Activated naive CD8-positive, alpha-beta T cell treated with anti-CD3 and anti-CD28 coated beads for 36 hours (primary cell): ENCODE data around the gene ZNF124. TPM values are rescaled to one million over a fixed set of nuclear protein-coding genes. Genes with fewer than 3 reads are reported as not detected.
"Not testable (repeated sequence)": the region's sequence is repeated elsewhere in the genome, so short reads cannot be mapped to it uniquely, and the experiment has no call there.

ENCODE experiments used
- DNase-seq: peaks from one replicate; pipeline ENCODE4 v3.0.0; 2021
- H3K27ac Mint-ChIP-seq: one replicate; pipeline ENCODE4 v1.8.0; 2022; ENCODE audit warnings: mild to moderate bottlenecking, moderate library complexity, mixed read lengths
- H3K27me3 Mint-ChIP-seq: one replicate; pipeline ENCODE4 v1.8.0; 2022; ENCODE audit warnings: mild to moderate bottlenecking, mixed read lengths
- H3K36me3 Mint-ChIP-seq: one replicate; pipeline ENCODE4 v1.8.0; 2021; ENCODE audit warnings: mild to moderate bottlenecking, mixed read lengths
- H3K4me1 Mint-ChIP-seq: one replicate; pipeline ENCODE4 v1.8.0; 2021; ENCODE audit warnings: mixed read lengths
- H3K4me3 Mint-ChIP-seq: one replicate; pipeline ENCODE4 v1.8.0; 2022; ENCODE audit warnings: mild to moderate bottlenecking, moderate library complexity, mixed read lengths
- H3K9me3 Mint-ChIP-seq: one replicate; pipeline ENCODE4 v1.8.0; 2022; ENCODE audit warnings: mixed read lengths
- total RNA-seq, 2 experiments: library from RNA; stranded (reverse); gene quantifications; one replicate each; pipeline ENCODE4 v1.2.3, GENCODE V29; 2021

The ZNF124 gene
- total RNA-seq, 2 experiments from 2014 or later: 20.7 to 21.5 TPM

GRCh38 chr1:247131236-247131635 lies 40.6 kb downstream of the ZNF124 start:
- no peak for DNase-seq
- Mint-ChIP-seq H3K9me3 (peaks cover 44% of the 10 kb centered on the region), H3K27me3 (peaks cover 2% of the 10 kb centered on the region), H3K36me3 (peaks cover 71% of the 10 kb centered on the region), H3K4me3 (no peak overlapping the region), H3K4me1 (peaks cover 5% of the 10 kb centered on the region), H3K27ac (no peak overlapping the region)

DNA sequence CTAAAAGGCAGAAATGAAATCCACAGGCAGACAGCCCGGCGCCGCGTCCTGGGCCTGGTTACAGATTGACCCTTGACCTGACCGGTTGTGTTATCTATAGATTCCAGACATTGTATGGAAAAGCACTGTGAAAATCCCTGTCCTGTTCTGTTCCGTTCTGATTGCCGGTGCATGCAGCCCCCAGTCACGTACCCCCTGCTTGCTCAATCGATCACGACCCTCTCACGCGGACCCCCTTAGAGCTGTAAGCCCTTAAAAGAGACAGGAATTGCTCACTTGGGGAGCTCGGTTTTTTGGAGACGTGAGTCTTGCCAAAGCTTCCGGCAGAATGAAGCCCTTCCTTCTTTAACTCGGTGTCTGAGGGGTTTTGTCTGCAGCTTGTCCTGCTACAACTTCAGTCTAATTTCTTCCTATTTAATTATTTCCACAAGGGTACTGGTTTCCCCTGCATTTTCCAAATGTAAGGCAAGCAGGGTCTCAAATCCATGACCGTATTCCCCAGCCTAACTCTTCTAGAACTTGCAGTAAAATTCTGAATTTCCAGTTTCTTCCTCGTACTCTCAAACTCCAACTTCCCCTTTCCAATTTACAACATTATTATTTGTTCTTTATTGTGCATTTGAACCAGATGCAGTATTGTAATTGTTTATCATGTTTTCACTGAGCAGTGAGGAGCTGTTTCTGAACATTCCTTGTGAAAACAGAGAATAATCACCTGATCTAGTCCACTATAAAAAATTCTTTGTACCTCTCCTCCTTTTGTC lies 44.1 kb downstream of the ZNF124 start:
- not testable (repeated sequence) for H3K27me3 Mint-ChIP-seq, H3K4me1 Mint-ChIP-seq, DNase-seq
- peak overlapping the region; percentile 77 for H3K27ac Mint-ChIP-seq
- H3K9me3 Mint-ChIP-seq: peaks cover 16% of the 10 kb centered on the region
- peaks cover 46% of the 10 kb centered on the region for H3K36me3 Mint-ChIP-seq
- H3K4me3 Mint-ChIP-seq: peak overlapping the region; percentile 92

- H3K4me1 Mint-ChIP-seq, DNase-seq, H3K4me3 Mint-ChIP-seq, H3K27me3 Mint-ChIP-seq, H3K27ac Mint-ChIP-seq: not testable (repeated sequence)
- Mint-ChIP-seq H3K36me3 (peaks cover 35% of the 10 kb centered on the region), H3K9me3 (peaks cover 10% of the 10 kb centered on the region)
Observed at GRCh38 chr1:247126601-247127000, 45.2 kb downstream of the ZNF124 start.

DNA sequence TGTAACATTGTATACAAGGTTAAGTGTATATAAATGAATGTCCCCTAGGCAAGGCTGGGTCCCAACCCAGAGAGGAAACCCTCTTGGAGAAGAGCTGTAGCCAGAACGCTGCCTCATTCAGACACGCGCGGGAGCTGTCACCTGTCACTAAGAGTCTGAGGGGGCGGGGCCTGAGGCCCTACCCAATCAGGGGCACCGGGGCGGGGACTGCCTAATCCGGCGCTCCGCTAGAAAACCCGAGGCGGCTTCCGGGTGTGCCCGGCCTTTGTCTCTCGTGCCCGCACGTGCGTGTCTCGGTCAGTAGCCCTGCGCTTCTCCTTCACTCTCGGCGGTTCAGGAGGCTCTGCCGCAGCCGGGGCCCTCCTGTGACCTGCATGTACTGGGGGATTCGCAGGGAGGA lies 45.7 kb downstream of the ZNF124 start:
- not testable (repeated sequence) for H3K4me3 Mint-ChIP-seq, DNase-seq, H3K27ac Mint-ChIP-seq, H3K4me1 Mint-ChIP-seq, H3K27me3 Mint-ChIP-seq
- Mint-ChIP-seq H3K9me3 (peaks cover 11% of the 10 kb centered on the region), H3K36me3 (peaks cover 30% of the 10 kb centered on the region)

DNA sequence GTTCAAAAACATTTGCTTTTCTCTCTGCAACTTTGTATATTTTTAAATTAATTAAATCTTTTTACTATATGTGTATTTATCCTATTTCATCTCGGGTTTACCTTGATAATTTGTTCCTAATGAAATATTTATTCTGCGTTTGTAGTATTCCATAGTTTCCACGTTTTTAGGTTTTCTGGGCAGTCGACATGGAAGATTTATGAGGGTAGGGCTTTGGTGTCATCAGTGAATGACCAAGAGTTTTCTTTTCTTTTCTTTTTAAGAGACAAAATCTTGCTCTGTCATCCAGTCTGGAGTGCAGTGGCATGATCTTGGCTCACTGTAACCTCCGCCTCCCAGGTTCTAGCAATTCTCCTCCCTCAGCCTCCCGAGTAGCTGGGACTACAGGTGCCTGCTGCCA lies 50.4 kb downstream of the ZNF124 start:
- H3K27me3 Mint-ChIP-seq: no peaks in the 10 kb centered on the region
- peaks cover 8% of the 10 kb centered on the region for H3K9me3 Mint-ChIP-seq
- no peak overlapping the region for H3K4me3 Mint-ChIP-seq
- no peaks in the 10 kb centered on the region for H3K4me1 Mint-ChIP-seq
- peaks cover 6% of the 10 kb centered on the region for H3K36me3 Mint-ChIP-seq
- no peak for DNase-seq
- H3K27ac Mint-ChIP-seq: no peak overlapping the region

DNA sequence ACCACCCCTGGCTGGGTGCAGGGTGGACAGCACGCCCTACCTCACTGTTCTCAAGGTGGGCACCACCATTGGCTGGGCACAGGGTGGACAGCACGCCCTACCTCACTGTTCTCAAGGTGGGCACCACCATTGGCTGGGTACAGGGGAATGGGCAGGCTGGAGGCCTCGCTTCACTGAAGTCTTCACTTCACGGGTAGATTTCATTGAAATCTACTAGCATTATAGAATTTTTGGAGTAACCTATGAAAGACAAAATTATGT lies 51.5 kb downstream of the ZNF124 start:
- not testable (repeated sequence) for H3K36me3 Mint-ChIP-seq, H3K4me3 Mint-ChIP-seq, H3K27me3 Mint-ChIP-seq, DNase-seq, H3K9me3 Mint-ChIP-seq, H3K4me1 Mint-ChIP-seq, H3K27ac Mint-ChIP-seq

GRCh38 chr1:247119600-247120407 lies 52.0 kb downstream of the ZNF124 start:
- no peak overlapping the region for H3K27ac Mint-ChIP-seq
- DNase-seq: no peak
- peaks cover 7% of the 10 kb centered on the region for H3K9me3 Mint-ChIP-seq
- H3K4me3 Mint-ChIP-seq: no peak overlapping the region
- H3K4me1 Mint-ChIP-seq: no peaks in the 10 kb centered on the region
- no peaks in the 10 kb centered on the region for H3K27me3 Mint-ChIP-seq
- H3K36me3 Mint-ChIP-seq: peaks cover 3% of the 10 kb centered on the region

GRCh38 chr1:247118946-247119446 lies 52.8 kb downstream of the ZNF124 start:
- Mint-ChIP-seq H3K4me3 (no peak overlapping the region), H3K36me3 (no peaks in the 10 kb centered on the region), H3K9me3 (peaks cover 7% of the 10 kb centered on the region), H3K27me3 (peaks cover 4% of the 10 kb centered on the region), H3K4me1 (no peaks in the 10 kb centered on the region), H3K27ac (no peak overlapping the region)
- DNase-seq: peak; percentile 47

- H3K4me3 Mint-ChIP-seq: no peak overlapping the region
- no peaks in the 10 kb centered on the region for H3K9me3 Mint-ChIP-seq
- H3K27ac Mint-ChIP-seq: no peak overlapping the region
- no peak for DNase-seq
- no peaks in the 10 kb centered on the region for H3K36me3 Mint-ChIP-seq
- H3K4me1 Mint-ChIP-seq: peaks cover 4% of the 10 kb centered on the region
- peaks cover 20% of the 10 kb centered on the region for H3K27me3 Mint-ChIP-seq
Observed at GRCh38 chr1:247115545-247115944, 56.3 kb downstream of the ZNF124 start.

GRCh38 chr1:247115141-247115510 lies 56.7 kb downstream of the ZNF124 start:
- Mint-ChIP-seq H3K9me3 (no peaks in the 10 kb centered on the region), H3K36me3 (no peaks in the 10 kb centered on the region), H3K4me1 (peaks cover 4% of the 10 kb centered on the region), H3K27ac (no peak overlapping the region), H3K4me3 (no peak overlapping the region), H3K27me3 (peaks cover 22% of the 10 kb centered on the region)
- no peak for DNase-seq

GRCh38 chr1:247114351-247115140 lies 57.3 kb downstream of the ZNF124 start:
- peaks cover 27% of the 10 kb centered on the region for H3K27me3 Mint-ChIP-seq
- no peaks in the 10 kb centered on the region for H3K36me3 Mint-ChIP-seq
- DNase-seq: no peak
- no peak overlapping the region for H3K27ac Mint-ChIP-seq
- H3K4me1 Mint-ChIP-seq: peaks cover 4% of the 10 kb centered on the region
- peaks cover 3% of the 10 kb centered on the region for H3K9me3 Mint-ChIP-seq
- no peak overlapping the region for H3K4me3 Mint-ChIP-seq

DNA sequence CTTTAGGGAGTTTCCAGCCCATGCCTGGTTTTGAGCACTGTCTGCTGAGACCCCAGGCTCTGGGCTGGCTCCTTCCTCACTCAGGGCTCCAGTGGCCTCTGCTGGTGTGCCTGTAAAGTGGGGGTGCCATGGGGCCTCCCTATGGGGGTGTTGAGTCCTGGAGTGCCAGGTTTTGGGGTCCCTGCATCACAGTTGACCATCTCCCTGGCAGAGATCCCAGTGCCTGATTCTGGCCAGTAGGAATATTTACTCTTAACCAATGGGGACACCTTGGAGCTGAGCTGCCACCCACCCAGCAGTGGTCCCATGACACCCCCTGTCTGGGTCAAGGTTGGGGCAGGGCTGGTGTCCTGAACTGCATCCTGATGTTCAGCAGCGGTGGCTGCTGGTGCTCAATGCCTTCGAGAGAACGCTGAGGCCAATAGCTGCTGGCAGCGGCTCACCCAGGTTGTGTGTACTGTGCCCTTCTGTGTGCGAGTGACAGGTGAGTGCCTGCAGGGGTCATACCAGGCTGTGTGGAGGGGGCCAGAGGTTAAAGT lies 58.0 kb downstream of the ZNF124 start:
- Mint-ChIP-seq H3K27me3 (peaks cover 35% of the 10 kb centered on the region), H3K4me1 (peaks cover 4% of the 10 kb centered on the region)

GRCh38 chr1:247113094-247113497 lies 58.7 kb downstream of the ZNF124 start:
- H3K27me3 Mint-ChIP-seq: peaks cover 42% of the 10 kb centered on the region
- peaks cover 3% of the 10 kb centered on the region for H3K9me3 Mint-ChIP-seq
- H3K4me3 Mint-ChIP-seq: no peak overlapping the region
- no peak overlapping the region for H3K27ac Mint-ChIP-seq
- peaks cover 4% of the 10 kb centered on the region for H3K4me1 Mint-ChIP-seq
- no peak for DNase-seq
- no peaks in the 10 kb centered on the region for H3K36me3 Mint-ChIP-seq

More for the DNA sequence above, 58.0 kb downstream of the ZNF124 start:
- H3K4me3 Mint-ChIP-seq: no peak overlapping the region
- no peak for DNase-seq
- peaks cover 3% of the 10 kb centered on the region for H3K9me3 Mint-ChIP-seq
- no peak overlapping the region for H3K27ac Mint-ChIP-seq
- H3K36me3 Mint-ChIP-seq: no peaks in the 10 kb centered on the region

- H3K4me3 Mint-ChIP-seq: peak overlapping the region; percentile 14
- H3K36me3 Mint-ChIP-seq: no peaks in the 10 kb centered on the region
- peaks cover 4% of the 10 kb centered on the region for H3K4me1 Mint-ChIP-seq
- H3K27me3 Mint-ChIP-seq: peaks cover 49% of the 10 kb centered on the region
- H3K9me3 Mint-ChIP-seq: peaks cover 3% of the 10 kb centered on the region
- DNase-seq: no peak
- H3K27ac Mint-ChIP-seq: no peak overlapping the region
Observed at GRCh38 chr1:247112479-247112781, 59.4 kb downstream of the ZNF124 start.
